ENCODE measurements around the gene NELFA.

The NELFA gene

DNA sequence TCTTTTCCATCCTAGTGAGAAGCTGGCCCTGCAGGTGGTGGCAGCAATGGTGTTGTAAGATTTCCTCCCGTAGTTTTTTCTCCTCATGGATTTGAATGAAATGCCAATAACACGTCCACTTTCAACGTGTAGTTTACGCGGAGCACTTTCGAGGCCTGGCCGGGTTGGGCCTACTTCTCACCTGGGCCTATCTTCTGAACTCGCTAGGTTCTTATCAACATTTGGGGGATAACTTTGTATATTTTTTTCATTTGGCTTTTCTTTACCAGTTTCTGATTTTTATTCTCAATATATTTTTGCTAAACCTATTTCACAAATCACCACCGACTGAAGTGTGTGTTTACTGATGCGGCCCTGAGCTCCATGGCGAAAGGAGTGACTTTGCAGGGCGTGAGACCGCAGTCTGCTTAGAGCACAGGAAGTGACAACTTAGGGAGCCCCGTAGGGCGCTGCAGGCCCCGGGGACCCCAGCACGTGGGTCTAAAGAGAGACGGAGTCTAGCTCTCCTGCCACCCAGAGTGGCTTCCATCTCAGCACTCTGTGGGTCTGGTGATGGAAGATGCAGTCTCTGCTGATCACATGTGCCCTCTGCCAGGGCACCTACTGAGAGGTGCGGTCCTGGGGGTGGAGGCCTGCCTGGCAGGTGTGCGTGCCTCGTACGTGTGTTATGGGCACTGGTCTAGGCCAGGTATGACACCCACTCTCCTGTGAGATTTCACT, 29.1 kb downstream of the NELFA start:
- TF ChIP-seq, protein P1, sequence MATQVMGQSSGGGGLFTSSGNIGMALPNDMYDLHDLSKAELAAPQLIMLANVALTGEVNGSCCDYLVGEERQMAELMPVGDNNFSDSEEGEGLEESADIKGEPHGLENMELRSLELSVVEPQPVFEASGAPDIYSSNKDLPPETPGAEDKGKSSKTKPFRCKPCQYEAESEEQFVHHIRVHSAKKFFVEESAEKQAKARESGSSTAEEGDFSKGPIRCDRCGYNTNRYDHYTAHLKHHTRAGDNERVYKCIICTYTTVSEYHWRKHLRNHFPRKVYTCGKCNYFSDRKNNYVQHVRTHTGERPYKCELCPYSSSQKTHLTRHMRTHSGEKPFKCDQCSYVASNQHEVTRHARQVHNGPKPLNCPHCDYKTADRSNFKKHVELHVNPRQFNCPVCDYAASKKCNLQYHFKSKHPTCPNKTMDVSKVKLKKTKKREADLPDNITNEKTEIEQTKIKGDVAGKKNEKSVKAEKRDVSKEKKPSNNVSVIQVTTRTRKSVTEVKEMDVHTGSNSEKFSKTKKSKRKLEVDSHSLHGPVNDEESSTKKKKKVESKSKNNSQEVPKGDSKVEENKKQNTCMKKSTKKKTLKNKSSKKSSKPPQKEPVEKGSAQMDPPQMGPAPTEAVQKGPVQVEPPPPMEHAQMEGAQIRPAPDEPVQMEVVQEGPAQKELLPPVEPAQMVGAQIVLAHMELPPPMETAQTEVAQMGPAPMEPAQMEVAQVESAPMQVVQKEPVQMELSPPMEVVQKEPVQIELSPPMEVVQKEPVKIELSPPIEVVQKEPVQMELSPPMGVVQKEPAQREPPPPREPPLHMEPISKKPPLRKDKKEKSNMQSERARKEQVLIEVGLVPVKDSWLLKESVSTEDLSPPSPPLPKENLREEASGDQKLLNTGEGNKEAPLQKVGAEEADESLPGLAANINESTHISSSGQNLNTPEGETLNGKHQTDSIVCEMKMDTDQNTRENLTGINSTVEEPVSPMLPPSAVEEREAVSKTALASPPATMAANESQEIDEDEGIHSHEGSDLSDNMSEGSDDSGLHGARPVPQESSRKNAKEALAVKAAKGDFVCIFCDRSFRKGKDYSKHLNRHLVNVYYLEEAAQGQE (IDR thresholded peaks at IDR 0.05; ENCODE audit: insufficient read depth in 1 of 2, low read depth in 2 of 2, low read length in 2 of 2): no peak
- no peak for TF ChIP-seq SIN3A (IDR thresholded peaks at IDR 0.05; ENCODE audit: borderline replicate concordance, insufficient read depth, low read length)
- TF ChIP-seq POLR2AphosphoS5 (IDR thresholded peaks at IDR 0.05; ENCODE audit: low read depth, low read length): no peak
- no peak for TF ChIP-seq FOXP2 (optimal IDR thresholded peaks at IDR 0.05; ENCODE audit: borderline replicate concordance, extremely low read depth, extremely low read length, insufficient read depth)
- no peak for TF ChIP-seq TAF1 (IDR thresholded peaks at IDR 0.05; ENCODE audit: borderline replicate concordance, insufficient read depth, low read length)

DNA sequence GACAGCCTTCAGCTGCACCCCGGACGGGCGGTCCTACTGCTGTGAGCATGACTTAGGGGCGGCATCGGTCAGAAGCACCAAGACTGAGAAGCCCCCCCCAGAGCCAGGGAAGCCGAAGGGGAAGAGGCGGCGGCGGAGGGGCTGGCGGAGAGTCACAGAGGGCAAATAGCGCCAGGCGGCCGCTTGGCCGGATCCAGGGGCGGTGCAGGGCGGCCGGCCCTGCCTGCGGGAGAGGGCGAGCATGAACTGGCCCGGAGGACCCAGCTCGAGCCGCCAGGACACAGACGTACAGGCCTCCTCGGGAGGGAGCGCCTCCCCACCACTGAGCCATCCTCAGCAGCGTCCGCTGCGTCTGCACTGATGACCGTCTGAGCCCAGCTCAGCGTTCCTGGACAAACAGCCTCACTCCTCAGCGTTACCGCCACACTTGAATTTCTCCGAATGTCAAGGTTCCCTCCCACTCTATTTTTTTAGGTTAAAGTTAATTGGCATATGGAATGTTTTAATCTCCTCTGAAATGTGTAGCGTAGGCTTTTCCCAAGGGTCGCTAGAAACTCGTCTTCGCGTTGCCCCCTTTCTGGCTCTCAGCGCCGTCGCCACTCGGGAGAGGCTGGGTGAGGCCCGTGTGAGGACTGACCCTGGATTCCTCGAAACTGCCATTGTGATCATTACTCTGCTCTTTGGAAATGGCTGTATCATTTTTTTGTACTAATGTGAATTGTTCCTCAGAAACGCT, 29.9 kb downstream of the NELFA start:
- TF ChIP-seq SIN3A (IDR thresholded peaks at IDR 0.05; ENCODE audit: borderline replicate concordance, insufficient read depth, low read length) (no peak), FOXP2 (optimal IDR thresholded peaks at IDR 0.05; ENCODE audit: borderline replicate concordance, extremely low read depth, extremely low read length, insufficient read depth) (no peak), POLR2AphosphoS5 (IDR thresholded peaks at IDR 0.05; ENCODE audit: low read depth, low read length) (no peak), TAF1 (IDR thresholded peaks at IDR 0.05; ENCODE audit: borderline replicate concordance, insufficient read depth, low read length) (no peak)
- TF ChIP-seq, protein P1 (IDR thresholded peaks at IDR 0.05; ENCODE audit: insufficient read depth in 1 of 2, low read depth in 2 of 2, low read length in 2 of 2): no peak

DNA sequence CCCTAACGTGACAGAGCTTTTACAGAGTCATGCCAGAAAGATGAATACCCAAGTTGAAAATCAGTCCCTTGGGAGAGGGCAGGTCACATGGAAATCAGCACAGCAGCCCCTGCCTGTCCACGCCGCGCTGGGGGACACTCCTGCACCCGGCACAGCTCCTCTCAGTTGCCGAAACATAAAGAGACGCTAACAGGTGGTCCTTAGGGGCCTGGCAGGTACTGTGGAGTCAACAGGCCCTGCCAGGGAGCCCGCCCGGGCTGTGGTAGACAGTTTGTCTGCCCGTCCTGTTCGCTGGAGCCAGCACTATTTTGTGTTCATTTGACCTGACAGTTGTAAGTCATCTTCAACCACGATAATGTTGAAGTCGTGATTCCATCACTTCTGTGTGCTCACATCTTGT, 30.5 kb downstream of the NELFA start:
- TF ChIP-seq SIN3A (IDR thresholded peaks at IDR 0.05; ENCODE audit: borderline replicate concordance, insufficient read depth, low read length): no peak
- no peak for TF ChIP-seq FOXP2 (optimal IDR thresholded peaks at IDR 0.05; ENCODE audit: borderline replicate concordance, extremely low read depth, extremely low read length, insufficient read depth)
- no peak for TF ChIP-seq TAF1 (IDR thresholded peaks at IDR 0.05; ENCODE audit: borderline replicate concordance, insufficient read depth, low read length)
- no peak for TF ChIP-seq POLR2AphosphoS5 (IDR thresholded peaks at IDR 0.05; ENCODE audit: low read depth, low read length)
- TF ChIP-seq, protein P1 (IDR thresholded peaks at IDR 0.05; ENCODE audit: insufficient read depth in 1 of 2, low read depth in 2 of 2, low read length in 2 of 2): no peak

- TF ChIP-seq, protein P1 (IDR thresholded peaks at IDR 0.05; ENCODE audit: insufficient read depth in 1 of 2, low read depth in 2 of 2, low read length in 2 of 2): no peak
- no peak for TF ChIP-seq TAF1 (IDR thresholded peaks at IDR 0.05; ENCODE audit: borderline replicate concordance, insufficient read depth, low read length)
- no peak for TF ChIP-seq POLR2AphosphoS5 (IDR thresholded peaks at IDR 0.05; ENCODE audit: low read depth, low read length)
- no peak for TF ChIP-seq SIN3A (IDR thresholded peaks at IDR 0.05; ENCODE audit: borderline replicate concordance, insufficient read depth, low read length)
- no peak for TF ChIP-seq FOXP2 (optimal IDR thresholded peaks at IDR 0.05; ENCODE audit: borderline replicate concordance, extremely low read depth, extremely low read length, insufficient read depth)
These were observed 32.1 kb downstream of the NELFA start for GRCh38 chr4:1976416-1977352.

All from PFSK-1 (cell line).